GM18951 (cell line): ENCODE data around the gene GBGT1.
A peak's percentile ranks its signal among the peaks of the same experiment; 100 is the strongest.
"Not testable (repeated sequence)": the region's sequence is repeated elsewhere in the genome, so short reads cannot be mapped to it uniquely, and the experiment has no call there.

ENCODE experiments used
- POLR2A ChIP-seq: IDR thresholded peaks from 4 replicates; pipeline ENCODE4 v1.6.1; 2011; ENCODE audit warnings: mild to moderate bottlenecking; ENCODE audit not compliant: insufficient read length, insufficient read depth; ENCODE audit errors: extremely low read depth
- in situ Hi-C: fragments of 300-500 bp; cut with MboI; formaldehyde crosslinking; loops from one replicate; pipeline ENCODE4 v1.12.0; 2022; ENCODE audit warnings: low sequenced_read_pairs, mixed read lengths, inconsistent platforms; ENCODE audit not compliant: unreplicated experiment

Gene GBGT1

DNA sequence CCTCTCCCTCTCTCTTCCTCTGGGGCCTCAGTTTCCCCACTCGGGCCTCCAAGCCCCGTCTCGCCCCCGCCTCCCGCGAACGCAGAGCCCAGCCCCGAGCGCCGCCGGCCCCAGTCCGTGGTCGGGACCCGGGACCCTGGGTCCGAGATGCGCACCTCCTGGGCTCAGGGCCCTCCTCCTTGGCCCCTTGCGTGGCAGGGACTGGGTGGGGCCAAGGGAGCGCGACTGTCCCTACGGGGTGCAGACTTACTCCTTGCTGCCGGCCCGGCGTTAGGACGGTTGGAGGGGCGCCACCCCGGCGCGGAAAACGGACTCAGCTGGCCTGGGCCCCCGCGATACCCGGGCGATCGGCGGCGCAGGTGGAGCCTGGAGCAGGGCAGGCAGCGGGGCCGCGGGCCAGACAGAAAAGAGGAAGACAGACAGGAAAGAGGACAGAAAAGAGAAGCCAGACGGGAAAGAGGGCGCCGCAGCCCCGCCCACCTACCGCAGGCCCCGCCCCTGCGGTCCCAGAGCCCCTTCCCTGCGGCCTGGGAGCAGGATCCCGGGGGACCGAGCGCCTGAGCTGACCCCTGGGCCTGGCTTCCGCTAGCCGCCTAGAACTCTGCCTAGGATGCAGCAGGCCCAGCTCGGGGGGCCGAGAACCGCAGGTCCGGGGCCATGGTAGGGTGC is at the start of gene GBGT1:
TSS of gene GBGT1 (minus strand) at position 411 of the 669 bp plus-strand sequence. CDS start 1,502 bp downstream, outside the sequence.
- in situ Hi-C loops = no loop called here
- peak; percentile 77 for TF ChIP-seq POLR2A

DNA sequence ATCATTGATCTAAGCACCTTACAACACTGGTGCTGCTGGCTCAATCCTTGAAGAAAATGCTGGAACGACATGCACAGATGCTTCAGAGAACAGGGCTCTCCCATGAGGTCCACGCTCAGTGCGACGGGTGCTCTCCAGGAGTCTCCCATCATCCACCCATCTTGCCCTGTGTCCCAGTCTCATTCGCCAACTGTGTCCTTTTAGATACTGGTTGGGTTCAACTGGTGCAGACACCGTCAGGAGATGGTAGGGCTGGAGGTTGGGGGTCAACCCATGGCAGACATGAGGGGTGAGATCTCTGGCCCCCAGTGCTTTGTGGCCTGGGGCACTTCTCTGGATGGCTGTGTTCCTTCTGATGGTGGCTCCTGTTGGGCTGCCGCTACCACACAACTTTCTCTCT is 46.9 kb upstream of the GBGT1 start:
- no peak for TF ChIP-seq POLR2A
- in situ Hi-C loops = no loop called here

DNA sequence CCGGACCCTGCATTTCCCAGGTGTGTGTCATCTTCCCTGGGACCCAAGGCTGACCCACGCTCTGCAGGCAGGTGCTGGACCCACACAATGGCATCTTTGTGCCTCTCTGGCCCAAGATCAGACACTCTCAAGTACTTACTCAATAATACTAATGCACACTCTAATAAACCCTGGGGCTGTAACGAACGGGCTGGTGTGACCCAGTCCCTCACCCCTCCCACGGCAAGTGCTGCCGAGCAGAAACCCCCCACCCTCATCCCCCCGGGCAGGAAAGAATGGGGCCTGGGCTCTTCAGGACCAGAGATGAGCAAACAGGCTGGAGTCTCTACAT is 46.5 kb upstream of the GBGT1 start:
- TF ChIP-seq POLR2A = no peak
- in situ Hi-C loops = no loop called here

DNA sequence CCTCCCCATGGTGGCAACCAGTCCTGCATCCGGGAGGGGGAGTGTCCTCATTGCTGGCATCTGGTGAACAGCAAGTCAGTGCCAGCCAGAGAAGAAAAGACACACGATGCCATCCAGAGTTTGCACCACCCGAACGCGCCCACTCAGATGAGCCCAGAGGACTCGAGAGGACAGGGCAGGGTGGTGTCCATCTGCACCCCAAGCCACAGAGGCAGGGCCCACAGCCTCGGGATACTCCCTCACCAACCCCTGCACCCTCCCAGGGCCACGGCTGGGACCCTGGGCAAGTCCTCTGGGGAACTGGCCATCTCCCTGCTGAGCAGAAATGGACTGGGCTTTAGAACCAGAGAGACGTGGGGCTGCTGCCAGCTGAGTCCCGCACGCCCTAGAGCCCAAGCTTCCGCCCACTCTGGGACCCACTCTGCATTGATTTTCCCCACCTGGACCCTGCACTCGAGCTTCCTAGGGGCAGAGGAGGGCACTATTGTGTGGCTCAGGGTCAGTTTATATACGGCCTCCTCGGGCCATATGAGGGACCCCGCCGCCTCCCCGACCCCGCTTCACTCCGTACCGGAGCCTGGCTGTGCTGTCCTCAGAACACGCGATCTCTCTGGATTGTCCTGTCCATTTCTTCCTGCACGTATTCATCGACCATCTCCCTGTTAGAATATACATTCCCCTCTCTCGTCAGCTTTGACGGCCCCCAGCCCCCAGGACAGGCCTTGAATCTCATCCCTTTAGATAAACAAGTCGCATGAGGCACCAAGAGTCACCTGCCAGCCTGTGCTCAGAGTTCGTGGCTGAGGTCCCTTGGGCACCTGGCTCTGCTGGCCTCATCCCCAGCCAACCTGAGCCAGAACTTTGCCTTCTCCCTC is 45.9 kb upstream of the GBGT1 start:
- in situ Hi-C loops = not testable (repeated sequence)

DNA sequence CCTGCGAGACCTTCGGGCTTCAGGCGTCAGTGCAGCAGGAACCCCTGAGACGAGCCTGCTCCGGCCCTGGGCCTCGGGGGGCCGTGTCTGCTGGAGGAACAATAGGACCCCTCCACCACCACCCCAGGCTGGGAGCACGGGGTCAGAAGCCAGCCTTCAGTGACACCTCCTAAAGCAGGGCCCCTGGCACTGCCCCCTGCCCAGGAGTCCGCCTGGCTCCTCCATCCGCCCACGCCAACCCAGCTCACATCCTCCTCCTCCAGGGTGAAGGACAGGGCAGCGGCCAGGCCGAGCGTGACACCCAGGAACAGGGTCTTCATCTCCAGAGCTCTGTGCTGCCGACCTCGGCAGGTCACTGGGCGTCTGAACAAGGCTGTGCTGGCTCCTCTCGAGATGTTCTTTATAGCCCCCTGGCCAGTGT is 45.2 kb upstream of the GBGT1 start, which contains the start of gene OBP2B:
TSS of gene OBP2B (minus strand) at position 371 of the 421 bp plus-strand sequence. CDS start at position 320, 51 bp downstream.
- in situ Hi-C loops = not testable (repeated sequence)

DNA sequence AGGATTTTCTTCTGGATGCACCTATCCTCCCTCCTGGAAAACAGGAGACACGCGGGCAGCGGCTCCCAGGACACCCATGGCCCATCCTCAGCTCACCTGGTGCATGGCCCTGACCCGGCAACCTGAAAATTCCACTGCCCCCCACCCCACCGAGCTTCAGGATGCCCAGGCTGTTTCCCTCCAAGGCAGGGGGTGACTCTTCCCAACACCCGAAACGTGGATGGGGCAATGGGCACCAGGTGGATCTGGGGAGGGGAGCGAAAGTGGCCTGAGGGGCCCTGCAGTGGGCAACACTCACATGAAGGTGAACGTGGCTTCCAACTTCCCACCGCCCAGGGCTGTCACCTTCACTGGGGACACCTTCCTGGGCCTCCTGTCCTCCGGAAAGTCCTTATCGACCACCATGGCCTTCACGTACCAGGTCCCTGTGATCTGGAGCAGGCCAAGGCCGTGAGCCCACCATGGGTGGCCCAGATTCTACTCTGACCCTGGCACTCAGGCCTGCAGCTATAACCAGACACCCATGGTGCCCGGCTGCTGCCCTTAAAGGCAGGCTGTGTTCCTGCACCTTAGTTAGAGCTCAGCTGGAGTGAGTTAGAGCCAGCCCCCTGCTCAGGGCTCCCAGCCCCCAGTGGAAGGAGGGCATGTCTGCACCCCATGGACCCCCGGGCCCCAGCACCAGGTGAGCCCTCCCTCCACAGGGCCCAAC is 44.6 kb upstream of the GBGT1 start:
- in situ Hi-C loops = not testable (repeated sequence)

DNA sequence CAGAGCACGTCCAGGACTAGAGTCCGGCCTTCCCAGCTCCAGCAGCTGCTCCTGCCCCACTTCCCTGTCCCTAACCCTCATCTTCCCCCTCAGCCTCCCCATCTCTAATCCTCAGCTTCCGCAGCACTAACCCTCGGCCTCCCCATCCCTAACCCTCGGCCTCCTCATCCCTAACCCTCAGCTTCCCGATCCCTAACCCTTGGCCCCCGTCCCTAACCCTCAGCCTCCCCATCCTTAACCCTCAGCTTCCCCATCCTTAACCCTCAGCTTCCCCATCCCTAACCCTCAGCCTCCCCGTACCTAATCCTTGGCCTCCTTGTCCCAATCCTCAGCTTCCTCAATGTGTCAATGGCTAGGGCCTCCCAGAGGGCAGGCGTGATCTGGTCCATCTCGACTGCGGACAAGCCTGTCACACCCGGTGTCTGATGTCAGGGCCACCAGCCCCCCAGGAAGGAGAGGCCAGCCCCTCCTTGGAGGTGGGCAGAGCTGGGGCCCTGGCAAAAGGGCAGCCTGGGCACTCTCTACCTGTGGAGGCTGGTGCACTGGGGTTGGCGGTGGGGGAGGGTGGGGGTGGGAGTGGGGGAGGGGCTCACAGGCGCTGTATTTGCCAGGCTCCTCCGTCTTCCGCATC is 43.9 kb upstream of the GBGT1 start:
- TF ChIP-seq POLR2A = no peak
- in situ Hi-C loops = no loop called here

DNA sequence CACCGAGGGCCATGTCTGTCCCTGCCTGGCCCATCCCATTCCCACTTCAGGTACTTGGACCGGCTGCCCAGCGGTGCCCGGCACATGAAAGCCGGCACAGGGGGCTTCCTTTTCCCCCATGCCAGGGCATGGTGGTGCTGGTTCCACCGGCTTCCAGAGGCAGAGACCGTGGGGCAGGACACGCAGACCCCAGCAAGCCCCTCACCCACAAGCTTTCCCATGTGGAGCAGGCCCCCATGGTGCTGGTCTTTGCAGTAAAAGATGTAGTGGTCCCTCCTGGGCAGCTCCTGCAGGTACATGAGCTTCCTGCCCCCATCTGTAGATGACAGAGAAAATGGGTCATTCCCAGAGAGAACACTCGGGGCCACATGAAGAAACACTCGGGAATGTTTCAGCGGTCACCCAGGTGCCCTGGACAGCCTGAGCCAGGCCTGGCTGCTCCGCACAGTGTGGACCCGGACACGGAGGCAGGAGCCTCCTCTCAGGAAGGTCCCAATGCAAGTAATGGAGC is 43.4 kb upstream of the GBGT1 start:
- in situ Hi-C loops = no loop called here
- TF ChIP-seq POLR2A = no peak

DNA sequence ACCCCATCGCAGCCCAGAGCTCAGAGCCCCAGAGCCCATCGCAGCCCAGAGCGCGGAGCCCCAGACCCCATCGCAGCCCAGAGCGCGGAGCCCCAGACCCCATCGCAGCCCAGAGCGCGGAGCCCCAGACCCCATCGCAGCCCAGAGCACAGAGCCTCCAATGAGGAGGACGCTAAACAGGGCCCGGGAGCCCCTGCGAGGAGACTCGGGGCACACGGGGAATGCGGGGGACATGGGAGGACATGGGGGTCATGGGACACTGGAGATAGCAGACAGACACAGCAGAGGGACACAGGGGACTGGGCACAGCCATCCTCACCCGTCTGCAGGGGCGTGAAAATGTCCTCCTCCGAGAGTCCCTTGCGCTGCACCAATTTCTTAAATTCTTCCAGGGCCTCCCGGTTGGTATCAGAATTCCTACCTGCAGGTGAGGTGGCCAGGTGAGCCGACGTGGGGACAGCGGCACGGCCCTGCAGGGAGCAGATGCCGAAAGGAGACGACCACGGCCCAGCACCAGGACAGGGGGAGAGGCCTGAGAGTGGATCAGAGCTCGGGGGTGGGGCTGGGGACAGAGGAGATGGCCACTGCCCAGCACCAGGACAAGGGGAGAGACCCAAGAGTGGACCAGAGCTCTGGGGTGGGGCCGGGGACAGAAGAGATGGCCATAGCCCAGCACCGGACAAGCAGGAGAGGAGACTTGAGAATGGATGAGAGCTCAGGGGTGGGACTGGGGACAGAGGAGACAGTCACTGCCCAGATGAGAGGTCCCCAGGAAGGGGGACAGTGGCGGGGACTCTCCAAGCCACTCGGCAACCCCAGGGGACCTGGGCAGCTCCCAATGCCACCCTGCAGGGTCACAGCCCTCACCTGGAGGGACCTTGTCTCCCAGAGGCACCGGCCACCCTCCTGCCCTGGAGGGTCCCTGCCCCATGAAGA is 42.5 kb upstream of the GBGT1 start:
- no peak for TF ChIP-seq POLR2A
- in situ Hi-C loops = no loop called here

DNA sequence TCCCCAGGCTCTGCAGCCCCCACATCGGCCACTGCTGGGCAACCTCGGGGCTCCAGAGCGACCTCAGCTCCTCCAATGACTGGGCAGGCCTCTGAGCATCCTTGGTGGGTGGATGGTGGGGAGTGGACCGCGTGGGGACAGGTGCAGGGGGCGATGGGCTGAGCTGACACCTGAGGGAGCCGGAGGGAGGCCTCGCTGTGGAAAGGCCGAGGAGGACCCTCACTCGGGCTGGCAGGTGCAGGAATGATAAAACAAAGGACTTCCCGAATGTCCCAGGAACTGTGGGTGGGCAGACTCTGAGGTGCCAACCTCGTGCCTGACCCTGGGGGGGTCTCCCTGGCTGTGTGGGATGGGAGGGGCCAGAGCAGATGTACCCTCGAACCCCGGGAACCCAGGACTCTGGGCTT is 41.8 kb upstream of the GBGT1 start:
- in situ Hi-C loops = not testable (repeated sequence)

DNA sequence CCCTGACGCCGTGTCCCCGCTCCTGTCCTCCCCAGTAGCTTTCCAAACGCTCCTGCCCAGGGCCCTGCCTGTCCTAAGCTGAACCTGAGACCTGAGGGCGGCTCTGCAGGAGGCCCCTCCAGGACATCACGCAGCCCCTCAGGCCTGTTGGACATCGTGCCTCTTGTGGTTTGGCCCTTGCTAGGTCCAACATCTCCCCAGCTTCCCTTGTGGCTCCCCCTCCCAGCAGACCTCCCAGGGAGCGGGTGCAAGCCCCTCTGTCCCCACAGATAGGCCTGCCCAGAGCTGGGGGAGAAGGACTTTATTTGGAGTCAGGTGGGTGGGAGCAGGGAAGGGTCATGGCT is 41.3 kb upstream of the GBGT1 start:
- in situ Hi-C loops = no loop called here
- no peak for TF ChIP-seq POLR2A

DNA sequence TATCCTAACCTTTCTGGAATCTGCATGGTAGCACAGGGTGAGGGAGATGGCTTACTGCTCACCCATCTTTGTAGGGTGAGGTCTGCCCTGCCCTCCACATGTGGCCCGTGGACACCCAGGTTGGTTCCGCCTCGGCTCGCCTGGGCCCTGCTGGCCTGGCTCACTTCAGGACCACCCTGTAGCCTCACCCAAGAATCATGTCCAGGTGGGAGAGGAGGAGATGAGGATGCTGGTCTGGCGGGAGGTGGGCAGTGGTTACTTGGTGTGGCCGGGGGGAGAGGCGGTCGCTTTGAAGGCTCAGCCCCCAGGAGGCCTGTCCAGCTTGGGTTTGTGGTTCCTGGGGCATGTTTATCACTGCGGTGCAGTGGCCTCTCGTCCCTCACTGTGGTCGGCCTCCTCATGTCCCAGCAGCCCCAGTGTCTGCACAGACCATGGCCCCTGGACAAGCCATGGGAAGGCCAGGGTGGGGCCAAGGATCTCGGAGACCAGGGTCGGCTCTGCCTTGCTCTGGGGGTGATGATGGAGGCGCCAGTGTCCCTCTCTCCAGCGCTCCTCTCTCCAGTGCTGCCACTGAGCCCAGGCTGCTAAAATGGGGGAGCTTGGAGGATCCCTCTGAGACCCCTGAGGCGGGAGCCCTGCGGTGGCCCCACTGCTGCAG is 40.8 kb upstream of the GBGT1 start:
- in situ Hi-C loops = no loop called here
- TF ChIP-seq POLR2A = no peak
